ENCODE data around the gene CBL.
A peak's percentile ranks its signal among the peaks of the same experiment; 100 is the strongest.

The CBL gene

DNA sequence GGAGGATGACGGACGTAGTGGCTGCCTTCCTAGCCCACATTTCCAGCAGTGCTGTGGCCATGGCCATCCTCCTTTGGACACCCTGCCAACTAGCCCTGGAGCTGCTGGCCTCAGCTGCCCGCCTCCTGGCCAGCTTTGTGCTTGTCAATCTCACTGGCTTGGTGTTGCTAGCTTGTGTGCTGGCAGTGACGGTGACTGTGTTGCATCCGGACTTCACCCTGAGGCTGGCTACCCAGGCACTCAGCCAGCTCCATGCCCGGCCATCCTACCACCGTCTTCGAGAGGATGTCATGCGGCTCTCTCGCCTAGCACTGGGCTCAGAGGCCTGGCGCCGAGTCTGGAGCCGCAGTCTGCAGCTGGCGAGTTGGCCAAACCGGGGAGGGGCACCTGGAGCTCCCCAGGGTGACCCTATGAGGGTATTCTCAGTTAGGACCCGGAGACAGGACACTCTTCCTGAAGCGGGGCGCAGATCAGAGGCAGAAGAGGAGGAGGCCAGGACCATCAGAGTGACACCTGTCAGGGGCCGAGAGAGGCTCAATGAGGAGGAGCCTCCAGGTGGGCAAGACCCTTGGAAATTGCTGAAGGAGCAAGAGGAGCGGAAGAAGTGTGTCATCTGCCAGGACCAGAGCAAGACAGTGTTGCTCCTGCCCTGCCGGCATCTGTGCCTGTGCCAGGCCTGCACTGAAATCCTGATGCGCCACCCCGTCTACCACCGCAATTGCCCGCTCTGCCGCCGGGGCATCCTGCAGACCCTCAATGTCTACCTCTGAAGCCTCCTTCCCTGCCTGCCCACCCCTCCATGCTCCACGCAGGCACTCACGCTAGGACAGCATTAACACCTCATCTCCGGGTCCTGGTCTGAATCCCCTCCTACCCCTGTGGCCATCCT, 129.8 kb downstream of the CBL start:
- peaks cover 5% of the 10 kb centered on the region for H3K36me3 ChIP-seq (ENCODE audit: control insufficient read depth, insufficient read depth, low read length)
- H3K27me3 ChIP-seq (ENCODE audit: control insufficient read depth, insufficient read depth, low read length, poor library complexity, severe bottlenecking): peaks cover 23% of the 10 kb centered on the region
- WGBS, 2 experiments: 92% methylated on average over 30 of the region's 30 CpGs
- H3K27ac ChIP-seq (ENCODE audit: insufficient read depth, low read depth, low read length, poor library complexity, severe bottlenecking): no peak overlapping the region
- peak overlapping the region; percentile 97 for H3K4me3 ChIP-seq (ENCODE audit: insufficient read depth, low read depth, low read length)
- H3K4me1 ChIP-seq (ENCODE audit: control insufficient read depth, insufficient read depth, low read length): peaks cover 35% of the 10 kb centered on the region
- no peaks in the 10 kb centered on the region for H3K9me3 ChIP-seq (ENCODE audit: control insufficient read depth, low read length)

DNA sequence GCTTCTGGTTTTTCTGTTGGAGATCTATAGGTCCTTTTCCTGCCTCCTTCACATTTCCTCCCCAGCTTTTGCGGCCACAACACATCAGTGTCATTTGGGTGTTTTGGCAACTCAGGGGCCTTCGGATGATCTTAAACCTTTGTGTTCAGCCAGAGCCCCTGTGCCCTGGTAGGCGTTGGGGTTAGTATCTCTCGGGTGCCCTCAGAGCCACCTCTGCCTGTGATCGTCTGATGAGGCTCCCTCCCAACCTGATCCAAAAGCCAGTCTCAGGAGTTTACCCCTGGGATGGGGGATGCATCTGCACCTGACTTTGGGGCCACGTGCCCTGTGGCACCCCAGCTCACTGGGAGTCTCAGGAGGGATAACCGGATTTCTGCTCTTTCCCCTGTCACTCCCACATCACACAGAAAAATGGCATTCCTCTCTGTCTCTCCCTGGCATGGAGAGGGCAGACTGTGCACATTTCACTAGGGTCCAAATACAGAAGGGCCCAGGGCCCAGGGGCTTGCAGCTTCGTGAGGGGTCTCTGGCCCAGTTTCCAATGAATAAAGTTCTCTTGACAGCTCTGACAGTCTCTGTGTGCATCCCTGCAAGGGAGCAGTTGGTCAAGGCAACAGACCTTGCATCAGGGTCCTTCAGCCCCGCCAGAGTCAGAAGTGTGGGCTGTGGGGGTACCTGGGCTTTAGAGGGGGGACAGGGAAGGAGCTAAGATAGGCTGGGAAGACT, 130.8 kb downstream of the CBL start:
- WGBS, 2 experiments: 92 to 93% methylated on average over 9 of the region's 9 CpGs
- Histone ChIP-seq H3K4me3 (ENCODE audit: insufficient read depth, low read depth, low read length) (no peak overlapping the region), H3K27ac (ENCODE audit: insufficient read depth, low read depth, low read length, poor library complexity, severe bottlenecking) (peak overlapping the region; percentile 90)

DNA sequence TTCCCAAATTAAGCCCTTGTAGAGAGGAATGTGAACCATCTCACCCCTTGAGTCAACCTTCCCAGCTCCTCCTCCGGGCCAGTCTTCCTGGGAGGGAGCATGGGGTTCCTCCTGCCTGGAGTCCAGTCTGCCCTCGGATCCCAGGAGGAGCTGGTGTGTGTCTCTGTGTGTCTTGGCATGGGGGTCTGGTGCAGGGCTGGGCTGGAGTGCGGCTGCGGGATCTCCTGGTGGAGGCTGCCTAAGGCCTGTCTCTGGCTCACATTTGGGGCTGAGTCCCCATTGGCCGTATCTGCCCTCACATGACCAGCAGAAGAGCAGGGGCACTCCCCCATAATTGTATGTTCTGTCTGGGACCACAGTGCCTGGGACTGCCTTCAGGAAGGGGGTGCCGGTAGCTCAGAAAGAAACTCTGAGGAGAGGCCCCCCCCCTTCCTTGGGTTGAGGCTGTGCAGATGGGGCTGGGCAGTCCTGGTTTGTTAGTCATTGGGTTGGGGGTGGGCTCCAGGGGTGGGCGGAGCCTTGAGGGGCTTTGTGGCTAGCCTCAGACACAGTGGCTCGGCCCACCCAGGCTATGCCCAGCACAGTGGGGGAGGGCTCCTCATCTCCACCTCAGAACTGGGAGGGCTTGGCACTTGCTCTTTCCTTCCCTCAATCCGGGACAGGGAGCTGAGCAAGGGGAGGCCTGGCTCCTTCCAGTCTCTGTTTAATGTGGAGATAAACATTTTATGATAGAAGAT, 131.6 kb downstream of the CBL start:
- Histone ChIP-seq H3K36me3 (ENCODE audit: control insufficient read depth, insufficient read depth, low read length) (peaks cover 5% of the 10 kb centered on the region), H3K4me3 (ENCODE audit: insufficient read depth, low read depth, low read length) (peak overlapping the region; percentile 24), H3K27me3 (ENCODE audit: control insufficient read depth, insufficient read depth, low read length, poor library complexity, severe bottlenecking) (peaks cover 39% of the 10 kb centered on the region), H3K27ac (ENCODE audit: insufficient read depth, low read depth, low read length, poor library complexity, severe bottlenecking) (peak overlapping the region; percentile 90), H3K9me3 (ENCODE audit: control insufficient read depth, low read length) (no peaks in the 10 kb centered on the region), H3K4me1 (ENCODE audit: control insufficient read depth, insufficient read depth, low read length) (peaks cover 45% of the 10 kb centered on the region)
- 19 to 25% methylated on average over 9 of the region's 9 CpGs for WGBS, 2 experiments

More for the DNA sequence above, 130.8 kb downstream of the CBL start:
- Histone ChIP-seq H3K4me1 (ENCODE audit: control insufficient read depth, insufficient read depth, low read length) (peaks cover 45% of the 10 kb centered on the region), H3K27me3 (ENCODE audit: control insufficient read depth, insufficient read depth, low read length, poor library complexity, severe bottlenecking) (peaks cover 33% of the 10 kb centered on the region), H3K9me3 (ENCODE audit: control insufficient read depth, low read length) (no peaks in the 10 kb centered on the region), H3K36me3 (ENCODE audit: control insufficient read depth, insufficient read depth, low read length) (peaks cover 5% of the 10 kb centered on the region)

GRCh38 chr11:119338318-119338890, 132.3 kb downstream of the CBL start:
- WGBS, 2 experiments: 7 to 8% methylated on average over 17 of the region's 17 CpGs
- H3K4me3 ChIP-seq (ENCODE audit: insufficient read depth, low read depth, low read length): peak overlapping the region; percentile 24
- H3K36me3 ChIP-seq (ENCODE audit: control insufficient read depth, insufficient read depth, low read length): peaks cover 5% of the 10 kb centered on the region
- H3K27me3 ChIP-seq (ENCODE audit: control insufficient read depth, insufficient read depth, low read length, poor library complexity, severe bottlenecking): peaks cover 40% of the 10 kb centered on the region
- H3K9me3 ChIP-seq (ENCODE audit: control insufficient read depth, low read length): no peaks in the 10 kb centered on the region
- H3K27ac ChIP-seq (ENCODE audit: insufficient read depth, low read depth, low read length, poor library complexity, severe bottlenecking): peak overlapping the region; percentile 90
- peaks cover 45% of the 10 kb centered on the region for H3K4me1 ChIP-seq (ENCODE audit: control insufficient read depth, insufficient read depth, low read length)

DNA sequence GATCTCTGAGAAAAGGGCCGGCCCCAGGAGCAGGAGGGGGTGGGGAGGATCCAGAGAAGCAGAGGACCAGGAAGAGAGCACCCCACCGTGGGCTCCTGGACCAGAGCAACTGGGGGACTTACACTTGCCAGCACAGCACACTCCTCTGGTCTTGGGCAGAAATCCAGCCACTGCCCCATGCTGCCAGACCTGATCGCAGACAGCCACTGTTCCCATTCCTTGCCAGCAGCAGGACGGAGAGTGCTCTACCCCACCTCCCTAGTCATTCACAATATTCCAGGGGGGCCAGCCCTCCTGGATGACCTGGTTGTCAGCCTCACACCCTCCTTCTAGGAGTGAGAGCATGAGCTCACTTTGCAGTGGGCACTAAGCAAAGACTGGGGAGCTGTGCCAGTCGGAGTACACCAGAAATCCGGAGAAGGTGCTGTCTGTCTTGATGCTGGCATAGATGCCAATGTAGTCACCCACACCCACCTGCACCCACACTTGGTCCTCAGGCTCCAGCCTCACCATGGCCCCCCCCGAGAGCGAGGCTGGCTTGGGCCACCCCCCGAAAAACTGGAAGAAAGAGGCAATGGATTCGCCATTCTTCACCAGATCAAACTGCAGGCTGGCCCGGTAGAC, 132.9 kb downstream of the CBL start:
- Histone ChIP-seq H3K4me1 (ENCODE audit: control insufficient read depth, insufficient read depth, low read length) (peaks cover 45% of the 10 kb centered on the region), H3K4me3 (ENCODE audit: insufficient read depth, low read depth, low read length) (peak overlapping the region; percentile 39)

DNA sequence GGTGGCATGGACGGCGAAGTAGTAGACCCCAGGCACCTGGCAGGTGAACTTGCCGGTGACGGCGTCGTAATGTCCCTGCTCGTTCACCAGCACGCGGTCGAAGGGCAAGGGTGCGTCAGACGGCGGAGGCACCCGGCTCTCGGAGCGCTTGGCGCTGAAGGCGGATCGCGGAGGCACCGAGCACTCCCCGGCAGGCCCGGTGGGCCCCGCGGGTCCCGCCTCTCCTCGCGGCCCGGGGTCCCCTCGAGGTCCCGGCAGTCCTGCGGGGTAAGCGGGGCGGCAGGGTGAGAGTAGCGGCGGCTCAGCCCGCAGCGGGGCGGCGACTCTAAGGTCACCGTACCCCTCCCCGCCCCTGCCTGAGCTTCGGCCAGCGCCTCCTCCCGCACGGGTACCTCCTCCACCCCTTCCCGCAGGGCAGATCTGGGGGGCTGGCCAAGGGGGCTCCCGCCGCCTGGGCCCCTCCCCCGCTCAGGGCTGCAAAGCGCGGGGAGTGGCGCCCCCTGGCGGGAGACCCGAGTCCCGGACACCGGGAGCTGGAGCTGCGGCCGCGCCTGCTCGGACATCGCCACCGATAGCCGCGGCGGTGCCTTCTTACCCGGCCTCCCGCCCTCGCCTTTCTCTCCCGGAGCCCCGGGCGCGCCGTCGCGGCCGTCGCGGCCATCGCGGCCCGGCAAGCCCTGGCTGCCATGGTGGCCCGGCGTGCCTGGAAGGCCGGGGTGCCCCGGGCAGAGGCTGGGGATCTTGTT, 133.6 kb downstream of the CBL start:
- Histone ChIP-seq H3K4me3 (ENCODE audit: insufficient read depth, low read depth, low read length) (peak overlapping the region; percentile 39), H3K27me3 (ENCODE audit: control insufficient read depth, insufficient read depth, low read length, poor library complexity, severe bottlenecking) (peaks cover 40% of the 10 kb centered on the region), H3K27ac (ENCODE audit: insufficient read depth, low read depth, low read length, poor library complexity, severe bottlenecking) (no peak overlapping the region), H3K9me3 (ENCODE audit: control insufficient read depth, low read length) (no peaks in the 10 kb centered on the region), H3K36me3 (ENCODE audit: control insufficient read depth, insufficient read depth, low read length) (peaks cover 5% of the 10 kb centered on the region), H3K4me1 (ENCODE audit: control insufficient read depth, insufficient read depth, low read length) (peaks cover 45% of the 10 kb centered on the region)
- 5 to 7% methylated on average over 86 of the region's 86 CpGs for WGBS, 2 experiments

More for the DNA sequence above, 132.9 kb downstream of the CBL start:
- H3K9me3 ChIP-seq (ENCODE audit: control insufficient read depth, low read length): no peaks in the 10 kb centered on the region
- H3K27ac ChIP-seq (ENCODE audit: insufficient read depth, low read depth, low read length, poor library complexity, severe bottlenecking): no peak overlapping the region
- WGBS, 2 experiments: 62 to 63% methylated on average over 11 of the region's 11 CpGs
- peaks cover 40% of the 10 kb centered on the region for H3K27me3 ChIP-seq (ENCODE audit: control insufficient read depth, insufficient read depth, low read length, poor library complexity, severe bottlenecking)
- peaks cover 5% of the 10 kb centered on the region for H3K36me3 ChIP-seq (ENCODE audit: control insufficient read depth, insufficient read depth, low read length)

- Histone ChIP-seq H3K27ac (ENCODE audit: insufficient read depth, low read depth, low read length, poor library complexity, severe bottlenecking) (no peak within 1 kb of the TSS), H3K36me3 (ENCODE audit: control insufficient read depth, insufficient read depth, low read length) (peaks cover 5% of the 10 kb centered on the region), H3K4me1 (ENCODE audit: control insufficient read depth, insufficient read depth, low read length) (peaks cover 37% of the 10 kb centered on the region), H3K4me3 (ENCODE audit: insufficient read depth, low read depth, low read length) (peak within 1 kb of the TSS; percentile 39), H3K9me3 (ENCODE audit: control insufficient read depth, low read length) (no peaks in the 10 kb centered on the region), H3K27me3 (ENCODE audit: control insufficient read depth, insufficient read depth, low read length, poor library complexity, severe bottlenecking) (peaks cover 40% of the 10 kb centered on the region)
- 3% methylated on average over 53 of the region's 53 CpGs for WGBS, 2 experiments
These were observed 134.4 kb downstream of the CBL start, which contains the start of gene C1QTNF5 for GRCh38 chr11:119340335-119341221. Gene C1QTNF5, minus strand, starts transcription at chr11:119340883. Its CDS starts 486 bp downstream, at chr11:119340397.

- H3K9me3 ChIP-seq (ENCODE audit: control insufficient read depth, low read length): no peaks in the 10 kb centered on the region
- H3K4me1 ChIP-seq (ENCODE audit: control insufficient read depth, insufficient read depth, low read length): peaks cover 29% of the 10 kb centered on the region
- H3K27me3 ChIP-seq (ENCODE audit: control insufficient read depth, insufficient read depth, low read length, poor library complexity, severe bottlenecking): peaks cover 40% of the 10 kb centered on the region
- no peak overlapping the region for H3K4me3 ChIP-seq (ENCODE audit: insufficient read depth, low read depth, low read length)
- 42 to 47% methylated on average over 16 of the region's 16 CpGs for WGBS, 2 experiments
- no peak overlapping the region for H3K27ac ChIP-seq (ENCODE audit: insufficient read depth, low read depth, low read length, poor library complexity, severe bottlenecking)
- H3K36me3 ChIP-seq (ENCODE audit: control insufficient read depth, insufficient read depth, low read length): peaks cover 1% of the 10 kb centered on the region
These were observed 135.3 kb downstream of the CBL start for GRCh38 chr11:119341222-119342022.

Data from ectodermal cell (in vitro differentiated cells).